ENCODE data around the gene PNISR.
"Not testable (repeated sequence)": the region's sequence is repeated elsewhere in the genome, so short reads cannot be mapped to it uniquely, and the experiment has no call there.

Gene PNISR

GRCh38 chr6:99424761-99425646 is at the start of gene PNISR:
Gene PNISR (minus strand): TSS chr6:99425308. CDS start chr6:99414659, 10,649 bp downstream.
- peak; percentile 95 to 97 for DNase-seq

- no peak for DNase-seq
These were observed 48.6 kb upstream of the PNISR start for GRCh38 chr6:99473730-99474129.

- no peak for DNase-seq
These were observed 46.5 kb upstream of the PNISR start for GRCh38 chr6:99471638-99472037.

- DNase-seq, result peak in 1 of 2 experiments; percentile 41
These were observed 42.5 kb upstream of the PNISR start for GRCh38 chr6:99467509-99468106.

GRCh38 chr6:99459133-99459532 is 34.0 kb upstream of the PNISR start:
- DNase-seq, result not testable (repeated sequence)

- peak in 1 of 2 experiments; percentile 28 for DNase-seq
These were observed 33.2 kb upstream of the PNISR start for GRCh38 chr6:99458319-99458718.

- DNase-seq, result no peak
These were observed 21.0 kb upstream of the PNISR start for GRCh38 chr6:99446076-99446475.

GRCh38 chr6:99434702-99435530 is 9.8 kb upstream of the PNISR start:
- DNase-seq, result peak in 1 of 2 experiments; percentile 47

GRCh38 chr6:99432877-99433276 is 7.8 kb upstream of the PNISR start:
- DNase-seq, result no peak

- DNase-seq, result no peak
These were observed 6.8 kb upstream of the PNISR start for GRCh38 chr6:99431901-99432300.

GRCh38 chr6:99427988-99428387 is 2.9 kb upstream of the PNISR start:
- DNase-seq, result no peak

- no peak for DNase-seq
These were observed 1.3 kb upstream of the PNISR start for GRCh38 chr6:99426451-99426757.

- DNase-seq, result peak; percentile 90 to 96
These were observed 741 bp upstream of the PNISR start for GRCh38 chr6:99425647-99426450.

GRCh38 chr6:99424022-99424421 is 1.1 kb downstream of the PNISR start:
- no peak for DNase-seq

- no peak for DNase-seq
These were observed 2.2 kb downstream of the PNISR start for GRCh38 chr6:99422912-99423311.

- DNase-seq, result no peak
These were observed 8.0 kb downstream of the PNISR start for GRCh38 chr6:99416892-99417767.

- DNase-seq, result no peak
These were observed 8.9 kb downstream of the PNISR start for GRCh38 chr6:99416226-99416625.

- DNase-seq, result no peak
These were observed 9.7 kb downstream of the PNISR start for GRCh38 chr6:99415446-99415845.

- no peak for DNase-seq
These were observed 13.0 kb downstream of the PNISR start for GRCh38 chr6:99412065-99412464.

- DNase-seq, result no peak
These were observed 15.4 kb downstream of the PNISR start for GRCh38 chr6:99409672-99410071.

GRCh38 chr6:99407076-99407475 is 18.0 kb downstream of the PNISR start:
- DNase-seq, result no peak

- no peak for DNase-seq
These were observed 22.7 kb downstream of the PNISR start for GRCh38 chr6:99402448-99402847.
